Activated CD8-positive, alpha-beta T cell treated with anti-CD3 and anti-CD28 coated beads, Interleukin-2, amount 10 ng/mL, durations not matched to agents 7 days and 5 days (primary cell): Measurements from ENCODE around the gene PRKG1. TPM values are rescaled to one million over a fixed set of nuclear protein-coding genes. Genes with fewer than 3 reads are reported as not detected.

ENCODE experiments used
- ATAC-seq: fragments of 150-1000 bp; cut with Tn5 transposase; one replicate; pipeline ENCODE4 v1.10.0; 2021; ENCODE audit warnings: moderate library complexity
- CTCF ChIA-PET: fragments of 350-600 bp; sonication (Branson Sonifier 250); formaldehyde crosslinking; loops from one replicate; lab custom pipeline; 2021; ENCODE audit warnings: antibody characterized with exemption; lab: Charles Lee
- POLR2A ChIA-PET: fragments of 350-600 bp; sonication (Branson Sonifier 250); formaldehyde crosslinking; loops from one replicate; lab custom pipeline; 2021; ENCODE audit warnings: antibody characterized with exemption; lab: Charles Lee
- DNase-seq: peaks from one replicate; pipeline ENCODE4 v3.0.0-alpha.2; 2020
- H3K27ac Mint-ChIP-seq: one replicate; pipeline ENCODE4 v1.8.0; 2021; ENCODE audit warnings: mild to moderate bottlenecking, mixed read lengths
- H3K27me3 Mint-ChIP-seq: one replicate; pipeline ENCODE4 v1.8.0; 2021; ENCODE audit warnings: low read depth, mixed read lengths
- H3K36me3 Mint-ChIP-seq: one replicate; pipeline ENCODE4 v1.8.0; 2021; ENCODE audit warnings: low read depth, mixed read lengths
- H3K4me1 Mint-ChIP-seq: one replicate; pipeline ENCODE4 v1.8.0; 2021; ENCODE audit warnings: low read depth, mixed read lengths
- H3K4me3 Mint-ChIP-seq: one replicate; pipeline ENCODE4 v1.8.0; 2021; ENCODE audit warnings: mild to moderate bottlenecking, mixed read lengths
- H3K9me3 Mint-ChIP-seq: one replicate; pipeline ENCODE4 v1.8.0; 2022; ENCODE audit warnings: mixed read lengths; ENCODE audit not compliant: insufficient read depth
- total RNA-seq, 2 experiments: library from RNA; stranded (reverse); gene quantifications; one replicate each; pipeline ENCODE4 v1.2.3, GENCODE V29; 2021

PRKG1 gene
- total RNA-seq, 2 experiments from 2014 or later = not detected

- Mint-ChIP-seq H3K27ac (no peak overlapping the region), H3K9me3 (no peaks in the 10 kb centered on the region), H3K4me3 (no peak overlapping the region), H3K4me1 (no peaks in the 10 kb centered on the region), H3K27me3 (peaks cover 8% of the 10 kb centered on the region), H3K36me3 (no peaks in the 10 kb centered on the region)
- no peak for DNase-seq
- POLR2A ChIA-PET = no interaction called here
- no peak for ATAC-seq
- CTCF ChIA-PET = no interaction called here
Measured at GRCh38 chr10:51656503-51656902, 582.2 kb downstream of the PRKG1 start.

GRCh38 chr10:51658000-51658399 is 583.7 kb downstream of the PRKG1 start:
- no peaks in the 10 kb centered on the region for H3K9me3 Mint-ChIP-seq
- no peak overlapping the region for H3K4me3 Mint-ChIP-seq
- ATAC-seq (no peak), DNase-seq (no peak)
- POLR2A ChIA-PET = no interaction called here
- peaks cover 8% of the 10 kb centered on the region for H3K27me3 Mint-ChIP-seq
- H3K4me1 Mint-ChIP-seq = no peaks in the 10 kb centered on the region
- no peaks in the 10 kb centered on the region for H3K36me3 Mint-ChIP-seq
- CTCF ChIA-PET = no interaction called here
- H3K27ac Mint-ChIP-seq = no peak overlapping the region

- CTCF ChIA-PET = no interaction called here
- H3K27me3 Mint-ChIP-seq = peaks cover 5% of the 10 kb centered on the region
- no peak overlapping the region for H3K27ac Mint-ChIP-seq
- H3K36me3 Mint-ChIP-seq = no peaks in the 10 kb centered on the region
- no peaks in the 10 kb centered on the region for H3K4me1 Mint-ChIP-seq
- no peak overlapping the region for H3K4me3 Mint-ChIP-seq
- DNase-seq (no peak), ATAC-seq (no peak)
- POLR2A ChIA-PET = no interaction called here
- no peaks in the 10 kb centered on the region for H3K9me3 Mint-ChIP-seq
Measured at GRCh38 chr10:51659344-51659743, 585.1 kb downstream of the PRKG1 start.

GRCh38 chr10:51663086-51663485 is 588.8 kb downstream of the PRKG1 start:
- POLR2A ChIA-PET = no interaction called here
- H3K4me1 Mint-ChIP-seq = no peaks in the 10 kb centered on the region
- DNase-seq = no peak
- no peak for ATAC-seq
- H3K9me3 Mint-ChIP-seq = no peaks in the 10 kb centered on the region
- H3K4me3 Mint-ChIP-seq = no peak overlapping the region
- H3K27me3 Mint-ChIP-seq = peaks cover 2% of the 10 kb centered on the region
- no peaks in the 10 kb centered on the region for H3K36me3 Mint-ChIP-seq
- no peak overlapping the region for H3K27ac Mint-ChIP-seq
- CTCF ChIA-PET = no interaction called here

GRCh38 chr10:51666456-51666855 is 592.2 kb downstream of the PRKG1 start:
- DNase-seq (no peak), ATAC-seq (no peak)
- H3K4me3 Mint-ChIP-seq = no peak overlapping the region
- H3K27ac Mint-ChIP-seq = no peak overlapping the region
- no peaks in the 10 kb centered on the region for H3K36me3 Mint-ChIP-seq
- ChIA-PET CTCF (no interaction called here), POLR2A (no interaction called here)
- H3K9me3 Mint-ChIP-seq = no peaks in the 10 kb centered on the region
- no peaks in the 10 kb centered on the region for H3K4me1 Mint-ChIP-seq
- H3K27me3 Mint-ChIP-seq = no peaks in the 10 kb centered on the region

GRCh38 chr10:51667678-51668335 is 593.5 kb downstream of the PRKG1 start:
- Mint-ChIP-seq H3K27ac (no peak overlapping the region), H3K27me3 (no peaks in the 10 kb centered on the region), H3K9me3 (no peaks in the 10 kb centered on the region), H3K4me3 (no peak overlapping the region), H3K36me3 (no peaks in the 10 kb centered on the region), H3K4me1 (no peaks in the 10 kb centered on the region)
- DNase-seq (no peak), ATAC-seq (no peak)
- ChIA-PET POLR2A (no interaction called here), CTCF (no interaction called here)

GRCh38 chr10:51668336-51668689 is 594.0 kb downstream of the PRKG1 start:
- DNase-seq (no peak), ATAC-seq (no peak)
- H3K4me3 Mint-ChIP-seq = no peak overlapping the region
- no peaks in the 10 kb centered on the region for H3K27me3 Mint-ChIP-seq
- H3K4me1 Mint-ChIP-seq = no peaks in the 10 kb centered on the region
- CTCF ChIA-PET = no interaction called here
- H3K36me3 Mint-ChIP-seq = no peaks in the 10 kb centered on the region
- H3K27ac Mint-ChIP-seq = no peak overlapping the region
- POLR2A ChIA-PET = no interaction called here
- no peaks in the 10 kb centered on the region for H3K9me3 Mint-ChIP-seq

- DNase-seq (no peak), ATAC-seq (no peak)
- H3K27me3 Mint-ChIP-seq = no peaks in the 10 kb centered on the region
- H3K9me3 Mint-ChIP-seq = no peaks in the 10 kb centered on the region
- H3K36me3 Mint-ChIP-seq = no peaks in the 10 kb centered on the region
- CTCF ChIA-PET = no interaction called here
- POLR2A ChIA-PET = no interaction called here
- H3K4me1 Mint-ChIP-seq = no peaks in the 10 kb centered on the region
- no peak overlapping the region for H3K4me3 Mint-ChIP-seq
- H3K27ac Mint-ChIP-seq = no peak overlapping the region
Measured at GRCh38 chr10:51669041-51669440, 594.8 kb downstream of the PRKG1 start.

- H3K36me3 Mint-ChIP-seq = no peaks in the 10 kb centered on the region
- ATAC-seq = no peak
- DNase-seq = no peak
- H3K4me1 Mint-ChIP-seq = no peaks in the 10 kb centered on the region
- ChIA-PET CTCF (interaction anchor here (0.6 kb wide), 1 partner anchor 72 kb away, joined by 3 read pairs; no protein-coding TSS in a partner anchor), POLR2A (no interaction called here)
- no peak overlapping the region for H3K27ac Mint-ChIP-seq
- H3K9me3 Mint-ChIP-seq = no peaks in the 10 kb centered on the region
- H3K4me3 Mint-ChIP-seq = no peak overlapping the region
- peaks cover 2% of the 10 kb centered on the region for H3K27me3 Mint-ChIP-seq
Measured at GRCh38 chr10:51672039-51672535, 597.8 kb downstream of the PRKG1 start.

- H3K27me3 Mint-ChIP-seq = peaks cover 12% of the 10 kb centered on the region
Measured at GRCh38 chr10:51675088-51675487, 600.8 kb downstream of the PRKG1 start.

GRCh38 chr10:51679841-51680240 is 605.6 kb downstream of the PRKG1 start:
- POLR2A ChIA-PET = no interaction called here
- CTCF ChIA-PET = no interaction called here
- DNase-seq (no peak), ATAC-seq (no peak)
- Mint-ChIP-seq H3K4me3 (no peak overlapping the region), H3K36me3 (no peaks in the 10 kb centered on the region), H3K27me3 (peaks cover 20% of the 10 kb centered on the region), H3K9me3 (no peaks in the 10 kb centered on the region), H3K27ac (no peak overlapping the region), H3K4me1 (no peaks in the 10 kb centered on the region)

More at GRCh38 chr10:51675088-51675487, 600.8 kb downstream of the PRKG1 start:
- Mint-ChIP-seq H3K4me3 (no peak overlapping the region), H3K27ac (no peak overlapping the region), H3K9me3 (no peaks in the 10 kb centered on the region), H3K4me1 (no peaks in the 10 kb centered on the region), H3K36me3 (no peaks in the 10 kb centered on the region)
- DNase-seq (no peak), ATAC-seq (no peak)
- CTCF ChIA-PET = no interaction called here
- POLR2A ChIA-PET = no interaction called here

- POLR2A ChIA-PET = no interaction called here
- no peak for ATAC-seq
- no peaks in the 10 kb centered on the region for H3K36me3 Mint-ChIP-seq
Measured at GRCh38 chr10:51683031-51683691, 608.9 kb downstream of the PRKG1 start.

More at GRCh38 chr10:51683031-51683691, 608.9 kb downstream of the PRKG1 start:
- DNase-seq = no peak
- H3K27me3 Mint-ChIP-seq = peaks cover 15% of the 10 kb centered on the region
- no peaks in the 10 kb centered on the region for H3K4me1 Mint-ChIP-seq
- H3K27ac Mint-ChIP-seq = no peak overlapping the region
- CTCF ChIA-PET = no interaction called here
- H3K9me3 Mint-ChIP-seq = no peaks in the 10 kb centered on the region
- H3K4me3 Mint-ChIP-seq = no peak overlapping the region
